GM18907 (cell line): ENCODE measurements around the gene LONRF2.

Experiments
- ATAC-seq: cut with Tn5 transposase; IDR thresholded peaks from one replicate; pipeline ENCODE4 v1.9.1; 2021; ENCODE audit warnings: mild to moderate bottlenecking, moderate library complexity; ENCODE audit not compliant: unreplicated experiment

The LONRF2 gene

DNA sequence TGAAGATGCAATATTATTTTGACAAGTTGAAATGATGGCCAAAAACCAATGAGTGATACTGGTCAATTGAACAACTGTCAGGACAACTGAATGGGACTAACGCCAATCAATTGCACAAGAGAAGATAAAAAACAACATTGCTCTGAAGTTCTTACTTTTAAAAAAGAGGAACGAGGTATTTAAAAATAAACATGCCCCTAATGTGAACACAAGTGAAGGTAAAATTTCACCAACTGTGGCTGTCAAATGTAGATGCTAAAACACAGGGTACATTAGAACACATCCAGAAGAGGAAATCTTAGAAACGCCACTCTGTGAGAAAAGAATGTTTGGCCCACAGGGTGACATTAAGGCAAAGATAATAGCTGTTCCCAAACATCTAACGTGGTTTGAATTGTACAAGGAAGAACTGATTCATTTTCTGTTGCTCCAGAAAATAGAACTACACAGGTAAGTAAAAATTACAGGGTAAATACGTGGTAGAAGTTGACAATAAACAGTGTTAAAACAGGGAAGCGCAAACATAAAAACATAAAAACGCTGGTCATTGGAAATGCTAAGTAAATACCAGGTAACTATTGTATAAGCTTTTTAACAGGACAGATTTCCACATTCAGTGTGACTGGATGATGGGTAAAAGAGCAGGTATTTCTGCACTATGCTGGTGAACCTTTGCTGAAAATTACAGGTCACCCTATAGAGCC, 20.3 kb downstream of the LONRF2 start:
- ATAC-seq = no peak

DNA sequence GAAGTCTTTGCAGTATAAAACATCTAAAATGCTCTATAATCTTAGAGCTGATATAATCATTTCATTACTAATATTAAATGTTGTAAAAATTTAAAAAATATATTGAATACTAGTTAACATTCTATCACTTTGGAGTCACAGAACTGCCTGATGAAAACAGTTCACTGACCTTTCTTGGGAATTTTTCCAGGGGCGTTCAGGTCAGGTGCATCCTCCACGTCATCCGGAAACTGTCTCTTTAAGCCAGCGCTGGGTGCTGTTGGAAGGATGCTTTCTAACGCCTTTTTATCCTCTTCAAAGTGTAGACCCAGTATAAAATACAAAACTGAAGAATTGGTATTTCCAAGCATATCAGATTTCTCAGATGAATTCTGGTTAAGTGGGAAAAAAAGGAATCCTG, 22.8 kb downstream of the LONRF2 start:
- no peak for ATAC-seq

DNA sequence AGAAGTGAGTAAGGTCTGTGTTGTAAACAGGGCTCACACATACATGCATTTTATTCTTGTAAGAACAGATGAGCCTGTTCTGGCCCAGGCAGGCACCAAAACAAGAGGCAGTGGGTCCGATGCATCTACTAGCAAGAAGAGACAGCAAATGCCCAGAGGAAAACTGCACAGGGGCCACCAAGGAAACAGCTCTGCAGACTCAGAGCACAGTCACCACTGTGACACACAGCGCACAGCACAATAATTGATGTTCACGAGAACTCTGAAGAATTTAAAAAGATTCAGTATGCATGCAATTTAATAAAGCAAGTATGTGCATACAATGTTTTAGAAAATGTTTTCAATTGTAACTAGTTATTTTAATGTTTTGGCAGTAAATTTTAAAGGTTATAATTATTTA, 24.8 kb downstream of the LONRF2 start:
- ATAC-seq = no peak

DNA sequence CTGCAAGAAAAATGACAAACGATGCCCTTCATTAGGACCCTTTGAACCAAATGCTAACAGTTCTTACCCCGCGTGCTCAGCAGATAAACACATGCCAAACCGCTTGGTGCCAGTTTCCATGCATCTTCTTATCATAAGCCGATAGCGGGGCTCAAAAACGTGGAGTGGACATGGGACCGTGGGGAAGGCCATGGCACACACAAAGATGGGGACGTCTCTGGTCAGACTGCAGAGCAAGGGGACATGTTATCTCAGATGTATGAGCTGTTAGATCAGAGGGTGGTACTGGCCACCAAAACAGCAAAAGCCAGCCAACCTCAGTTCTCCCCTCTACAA, 28.2 kb downstream of the LONRF2 start:
- ATAC-seq = no peak

DNA sequence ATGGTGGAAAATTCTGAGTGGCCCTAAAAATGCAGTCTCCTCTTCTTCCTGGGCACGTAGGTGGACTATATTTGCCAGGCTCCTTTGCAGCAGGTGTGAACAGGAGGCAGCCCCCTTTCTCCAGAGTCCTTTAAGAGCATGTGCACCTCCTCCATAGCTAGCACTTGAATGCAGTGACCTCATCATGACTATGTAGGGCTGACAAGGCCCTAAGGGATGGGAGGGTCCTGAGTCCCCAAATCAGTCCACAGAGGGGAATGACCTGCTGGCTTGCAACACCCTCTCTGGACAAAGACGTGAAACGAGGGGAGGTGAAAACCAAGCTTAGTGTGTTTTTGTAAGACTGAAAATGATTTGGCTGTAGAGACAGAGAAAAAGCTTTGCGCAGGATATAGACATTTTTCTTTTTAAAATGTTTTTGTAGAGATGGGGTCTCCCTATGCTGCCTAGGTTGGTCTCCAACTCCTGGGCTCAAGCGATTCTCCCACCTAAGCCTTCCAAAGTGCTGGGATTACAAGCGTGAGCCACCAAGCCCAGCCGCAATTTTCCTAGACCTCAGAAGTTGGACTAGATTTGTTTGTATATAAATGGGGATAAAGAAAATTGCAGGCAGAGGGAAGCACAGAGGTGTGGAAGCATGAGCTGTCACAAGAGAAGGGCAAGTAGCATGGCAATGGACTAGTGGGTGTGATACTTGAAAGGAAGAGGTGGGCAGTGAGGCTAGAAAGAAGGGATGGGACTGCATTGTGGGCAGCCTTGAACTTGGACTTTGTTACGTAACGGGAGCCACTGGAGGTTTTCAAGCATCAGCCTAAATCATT, 28.8 kb downstream of the LONRF2 start:
- ATAC-seq = no peak

DNA sequence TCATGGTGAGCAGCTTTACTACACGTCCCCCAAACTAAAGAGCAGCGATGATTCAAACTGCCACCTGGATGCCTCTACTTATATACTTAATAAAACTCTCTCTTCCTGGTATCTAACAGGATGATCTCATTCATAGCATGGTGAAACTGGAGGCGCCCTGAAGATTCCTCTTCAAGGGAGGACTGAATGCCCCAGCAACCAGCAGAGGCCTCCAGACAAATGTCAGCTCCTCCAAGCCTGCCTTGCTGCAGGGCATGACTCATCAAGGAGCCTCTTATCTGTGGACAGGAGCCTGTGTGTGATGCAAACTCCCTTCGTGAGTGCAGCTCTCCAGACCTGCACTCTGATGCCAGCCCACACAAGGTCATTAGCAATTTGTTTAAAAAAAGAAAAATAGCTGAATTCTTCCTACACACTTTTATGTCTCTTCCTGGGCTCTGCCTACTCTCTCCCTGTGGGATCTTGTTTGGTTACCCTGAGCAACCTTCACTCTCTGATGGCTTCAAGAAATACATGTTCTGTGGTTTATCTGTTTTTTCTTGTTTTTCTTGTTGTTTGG, 30.2 kb downstream of the LONRF2 start:
- no peak for ATAC-seq

DNA sequence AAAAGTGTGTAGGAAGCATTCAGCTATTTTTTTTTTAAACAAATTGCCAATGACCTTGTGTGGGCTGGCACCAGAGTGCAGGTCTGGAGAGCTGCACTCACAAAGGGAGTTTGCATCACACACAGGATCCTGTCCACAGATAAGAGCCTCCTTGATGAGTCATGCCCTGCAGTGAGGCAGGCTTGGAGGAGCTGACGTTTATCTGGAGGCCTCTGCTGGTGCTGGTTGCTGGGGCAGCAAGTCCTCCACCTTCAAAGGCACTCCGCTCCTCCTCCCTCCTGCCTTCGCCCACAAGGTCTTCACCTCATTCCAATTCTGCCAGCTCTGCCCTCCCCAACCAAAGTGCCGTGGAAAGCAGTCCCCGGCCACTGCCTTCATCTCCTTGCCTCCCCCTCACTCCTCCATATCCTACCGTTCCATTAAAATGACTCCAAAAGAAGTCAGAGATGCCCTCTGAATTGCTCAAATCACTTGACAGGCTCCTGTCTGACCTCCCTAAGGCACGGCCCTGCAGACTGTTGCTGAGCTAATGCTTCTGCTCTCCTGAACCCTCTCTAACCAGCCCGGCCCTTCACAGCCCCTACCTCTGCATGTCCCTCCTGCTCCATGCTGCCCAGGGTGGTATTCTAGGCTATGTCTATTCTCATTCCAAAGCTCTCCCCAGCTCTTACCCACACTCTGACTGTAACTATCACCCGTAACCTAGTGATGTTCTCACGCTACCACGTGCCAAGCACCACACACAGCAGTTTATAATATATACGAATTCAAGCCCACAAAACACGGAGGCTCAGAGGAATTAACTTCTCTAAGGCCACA, 30.9 kb downstream of the LONRF2 start:
- ATAC-seq = no peak

DNA sequence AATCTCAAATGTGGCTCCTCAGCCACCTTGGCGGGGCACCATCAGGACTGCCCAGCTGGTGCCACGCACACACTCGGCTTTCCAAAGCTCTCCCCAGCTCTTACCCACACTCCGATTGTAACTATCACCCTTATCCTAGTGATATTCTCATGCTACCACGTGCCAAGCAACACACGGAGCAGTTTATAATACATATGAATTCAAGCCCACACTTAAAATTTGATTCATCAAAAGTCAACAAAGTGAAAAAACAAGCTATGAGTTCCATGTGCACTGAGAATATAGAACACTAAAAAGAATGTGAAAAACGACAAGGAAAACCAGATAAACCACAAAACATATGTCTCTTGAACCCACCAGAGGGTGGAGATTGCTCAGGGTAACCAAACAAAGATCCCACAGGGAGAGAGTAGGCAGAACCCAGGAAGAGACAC, 31.6 kb downstream of the LONRF2 start:
- ATAC-seq = no peak

DNA sequence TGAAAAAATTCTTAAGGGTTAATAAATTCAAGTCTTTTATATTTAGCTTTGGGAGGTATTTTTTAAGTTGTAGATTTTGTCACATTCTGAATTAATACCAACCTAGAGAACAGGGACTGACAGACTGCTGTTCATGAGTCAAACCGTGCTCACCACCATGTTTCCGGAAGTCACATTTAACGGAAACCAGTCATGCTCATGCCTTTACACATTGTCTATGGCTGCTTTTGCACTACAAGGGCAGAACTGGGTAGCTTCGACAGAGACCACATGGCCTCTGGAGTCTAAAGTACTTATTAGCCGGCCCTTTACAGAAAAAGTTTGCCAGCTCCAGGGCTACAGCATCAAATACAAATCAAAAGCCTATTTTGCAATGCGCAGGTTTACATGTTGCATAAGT, 33.3 kb downstream of the LONRF2 start:
- no peak for ATAC-seq

DNA sequence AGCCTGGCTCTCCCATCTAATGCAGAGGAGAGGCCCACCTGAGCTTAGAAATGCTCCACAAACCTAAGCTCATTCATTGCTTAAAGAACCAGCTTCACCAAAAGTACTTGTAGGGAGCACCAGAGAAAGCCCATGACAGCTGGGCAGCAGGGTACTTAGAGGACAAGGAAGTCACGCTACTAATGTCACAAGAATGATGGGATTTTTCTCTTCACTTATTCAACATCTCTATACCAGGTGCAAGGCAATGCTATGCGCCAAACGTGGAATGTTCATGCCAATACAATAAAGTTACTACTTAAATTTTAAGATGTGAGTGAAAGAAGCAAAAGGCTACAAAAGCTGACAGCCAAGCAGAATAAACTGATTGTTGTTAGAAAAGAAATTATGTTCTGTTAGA, 36.0 kb downstream of the LONRF2 start:
- ATAC-seq = no peak

DNA sequence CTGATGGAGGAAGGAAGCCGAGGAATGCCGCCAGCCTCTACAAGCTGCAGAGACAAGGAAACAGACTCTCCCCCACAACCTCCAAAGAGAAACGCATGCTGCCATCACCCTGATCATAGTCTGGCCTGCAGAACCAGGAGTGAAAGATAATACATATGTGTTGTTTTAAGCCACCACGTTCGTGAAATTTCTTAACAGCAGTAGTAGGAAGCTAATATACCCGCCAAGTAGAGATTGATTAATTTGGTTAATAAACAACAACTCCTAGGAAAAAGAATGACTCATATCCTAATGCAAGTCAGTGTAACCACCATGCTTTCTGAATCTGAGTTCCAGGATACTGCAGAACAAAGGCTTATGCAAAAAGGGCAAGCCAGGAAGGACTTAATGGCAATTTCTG, 36.6 kb downstream of the LONRF2 start:
- ATAC-seq = no peak

DNA sequence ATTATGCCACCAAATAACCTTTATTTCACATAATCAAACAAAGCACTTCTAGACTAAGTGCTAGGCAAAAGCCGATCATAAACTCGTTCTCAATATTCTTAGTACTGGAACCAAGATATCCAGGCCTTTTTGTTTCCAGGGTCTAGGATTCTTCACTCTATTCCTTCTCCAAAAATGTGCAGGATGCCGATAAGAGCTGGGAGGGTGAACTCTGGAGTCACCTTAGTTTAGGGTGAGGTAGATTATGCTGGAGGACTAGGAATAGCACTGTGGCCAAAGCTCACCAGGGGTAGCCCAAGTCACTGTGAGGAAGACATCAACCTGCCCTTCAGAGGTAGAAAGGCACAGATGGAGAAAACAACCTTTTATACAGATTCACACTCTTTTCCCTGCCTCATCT, 37.3 kb downstream of the LONRF2 start:
- no peak for ATAC-seq

DNA sequence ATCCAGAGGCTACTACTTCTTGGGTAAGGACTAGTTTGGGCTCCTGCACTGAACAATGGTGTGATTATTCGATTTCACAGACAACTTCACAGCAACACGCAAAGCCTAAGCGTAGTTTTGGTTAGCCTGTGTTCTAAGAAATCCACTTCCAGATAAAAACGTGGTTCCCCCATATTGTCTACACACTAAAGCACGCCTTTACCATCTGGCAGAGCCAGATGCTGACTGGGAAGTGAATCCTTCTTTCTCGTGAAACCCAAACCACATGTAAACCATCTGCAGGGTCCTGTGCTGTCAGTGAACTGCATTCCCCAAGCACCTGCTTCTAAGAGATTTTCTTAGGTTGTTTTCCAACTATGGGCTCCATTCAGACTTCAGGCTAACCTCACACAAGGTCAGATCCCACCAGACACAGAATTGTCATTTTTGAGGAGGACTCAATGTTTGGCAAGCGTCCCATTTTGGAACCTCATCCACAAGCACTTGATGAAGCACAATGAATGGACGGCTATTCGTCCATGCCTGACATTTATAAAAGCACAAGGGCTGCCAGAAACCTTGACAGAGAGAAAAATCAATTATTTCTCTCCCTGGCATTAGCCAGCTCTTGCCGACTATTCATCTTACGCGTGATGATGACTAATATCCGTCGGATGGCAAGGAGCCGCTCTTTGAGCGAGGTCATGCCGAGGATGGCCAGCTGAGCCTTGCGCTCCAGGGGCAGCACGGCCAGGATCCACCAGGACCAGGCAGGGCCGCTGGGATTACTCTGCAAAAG, 38.4 kb downstream of the LONRF2 start:
- ATAC-seq = no peak

DNA sequence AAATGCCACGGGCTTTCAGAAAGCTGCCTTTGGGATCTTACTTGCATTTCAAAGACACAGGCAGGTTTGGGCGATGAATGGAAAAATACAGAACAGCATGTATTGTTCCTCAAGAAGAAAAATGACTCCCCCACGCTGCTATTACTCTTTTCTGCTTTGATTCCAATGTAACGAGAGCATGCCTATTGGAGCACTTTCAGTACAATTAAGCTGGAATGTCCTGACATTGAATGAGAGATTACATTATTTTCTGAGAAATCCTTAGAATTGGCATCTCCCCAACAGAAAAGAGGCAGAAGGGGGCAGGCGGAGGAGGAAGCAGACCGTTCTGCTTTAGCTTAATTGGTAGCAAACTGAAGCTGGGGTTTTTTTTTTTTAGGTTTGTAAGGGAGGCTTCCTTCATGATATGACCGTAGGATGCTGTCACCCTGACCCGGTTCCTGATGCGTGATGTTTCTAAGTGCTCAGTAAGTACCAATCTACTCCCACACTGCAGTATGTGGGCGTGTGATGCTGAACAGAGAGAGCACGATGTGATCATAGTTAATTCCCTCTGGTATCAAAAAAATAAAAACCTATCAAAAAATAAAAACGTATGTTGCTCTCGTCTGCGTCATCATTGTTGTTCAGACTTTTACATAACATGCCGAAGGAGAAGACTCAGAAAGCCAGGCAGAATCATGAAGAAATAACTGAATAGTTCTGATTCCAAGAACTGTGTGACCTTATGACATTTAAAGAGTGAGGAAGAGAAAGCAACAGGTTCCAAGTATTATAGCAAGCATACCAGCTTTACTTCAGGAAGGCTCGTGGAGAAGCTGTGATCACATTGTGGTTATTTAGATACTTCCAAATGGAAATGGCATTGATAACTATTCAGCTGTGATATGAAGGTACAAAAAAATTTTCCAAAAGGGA, 40.5 kb downstream of the LONRF2 start:
- ATAC-seq = no peak

DNA sequence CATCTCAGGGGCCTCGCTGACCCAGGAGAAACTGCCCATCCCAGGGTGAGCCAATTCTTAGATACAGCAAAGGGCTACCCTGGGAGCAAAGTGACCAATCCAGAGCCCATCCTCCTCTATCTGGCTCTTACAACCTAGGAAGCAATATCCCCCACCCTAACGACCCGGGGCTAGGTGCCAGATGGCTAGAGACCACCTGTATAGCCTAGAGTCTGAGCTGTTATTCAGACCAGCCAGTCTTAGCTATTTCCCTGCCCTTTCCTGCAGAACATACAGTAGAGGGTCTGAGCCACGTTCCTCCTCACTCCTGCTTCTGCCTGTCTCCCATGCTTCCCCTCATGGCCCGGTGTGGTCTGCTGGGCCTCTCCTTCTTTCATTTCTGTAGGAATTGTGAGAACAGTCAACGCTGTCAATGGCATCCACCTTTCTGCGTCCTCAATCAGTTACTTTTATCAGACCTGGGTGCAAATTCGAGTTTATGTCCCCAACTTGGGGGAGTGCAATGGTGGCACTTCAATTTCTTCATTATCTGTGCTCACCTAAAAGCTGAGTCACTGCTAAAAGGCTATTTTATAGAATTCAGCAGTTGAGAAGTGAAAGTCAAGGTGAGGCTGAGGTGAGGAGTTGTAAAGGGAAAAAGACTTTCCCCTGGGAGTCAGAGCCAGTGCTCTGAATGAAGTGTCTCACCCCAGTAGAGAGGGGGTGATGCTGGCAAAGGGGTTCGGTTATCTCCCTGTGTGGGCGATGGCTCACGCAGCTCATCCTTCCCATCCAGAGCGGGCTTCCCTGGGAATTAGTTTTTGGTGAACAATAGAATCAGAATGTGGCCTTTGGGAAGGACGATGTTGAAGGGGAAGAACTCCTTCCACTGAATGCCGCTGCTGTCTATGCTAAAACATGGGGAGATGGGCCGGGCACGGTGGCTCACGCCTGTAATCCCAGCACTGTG, 42.4 kb downstream of the LONRF2 start:
- no peak for ATAC-seq

DNA sequence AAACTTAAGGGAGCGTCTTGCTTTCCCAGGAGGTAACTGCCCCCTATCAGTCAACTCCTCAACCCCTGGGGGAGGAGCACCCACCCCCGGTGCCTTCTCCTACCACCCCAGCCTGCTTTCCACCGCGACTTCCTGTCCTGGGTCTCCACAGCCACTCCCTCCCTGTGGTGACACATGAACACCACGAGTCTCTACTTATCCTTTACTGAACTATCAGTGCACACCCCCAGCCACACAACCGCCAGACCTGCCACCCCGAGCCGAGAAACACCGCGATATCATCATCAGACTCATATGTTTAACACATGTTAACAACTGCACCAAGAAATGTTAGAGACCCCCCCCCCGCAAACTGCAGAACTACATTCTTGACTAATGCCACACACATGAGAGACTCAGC, 43.3 kb downstream of the LONRF2 start:
- no peak for ATAC-seq

DNA sequence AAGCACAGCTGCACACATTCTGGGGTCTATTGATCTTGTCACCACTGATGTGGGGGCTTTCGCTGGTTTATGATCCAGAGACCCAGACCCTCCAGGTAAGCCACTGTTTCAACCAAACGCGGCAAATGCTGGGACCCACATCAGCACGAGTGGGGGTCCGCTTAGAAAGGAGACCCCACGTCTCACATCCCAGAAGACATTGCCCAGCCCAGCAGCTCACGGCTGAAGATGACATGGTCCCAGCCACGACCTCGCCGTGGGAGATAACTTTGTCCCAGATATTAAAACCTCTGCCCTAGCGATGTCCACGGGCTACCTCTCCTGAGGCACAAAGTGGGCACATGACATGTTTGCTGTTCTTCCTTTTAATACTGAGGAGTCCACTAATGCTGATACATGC, 43.8 kb downstream of the LONRF2 start:
- no peak for ATAC-seq

DNA sequence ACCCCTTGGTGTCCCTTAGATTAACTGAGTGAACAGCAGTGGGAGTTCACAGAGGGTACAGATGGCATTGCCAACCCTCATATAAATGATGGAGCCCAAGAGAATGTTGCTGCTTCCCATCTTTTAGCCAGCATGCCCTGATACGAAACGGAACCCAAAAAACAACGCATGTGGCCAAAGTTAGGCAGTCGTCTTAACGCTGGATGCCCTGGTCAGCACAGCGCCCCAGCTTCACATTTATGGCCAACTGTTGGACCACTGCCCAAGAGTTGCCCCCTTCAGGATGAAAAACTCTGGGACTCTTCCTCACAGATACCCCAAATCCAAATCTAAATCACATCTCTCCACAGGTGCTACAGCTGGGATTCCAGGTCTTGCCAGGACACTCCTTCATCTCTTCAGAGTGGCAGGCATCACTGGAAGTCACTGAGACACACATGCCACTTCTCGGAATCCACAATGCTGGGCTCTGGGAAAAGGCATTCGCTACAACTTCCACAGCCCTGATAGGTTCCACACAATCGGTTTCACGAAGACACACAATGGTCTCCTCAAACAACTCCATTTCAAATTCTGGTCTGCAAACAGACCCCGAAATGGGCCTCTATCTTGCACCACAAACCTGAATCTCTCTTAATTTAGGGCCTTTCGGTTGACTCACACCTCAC, 44.6 kb downstream of the LONRF2 start:
- ATAC-seq = no peak
